RPMI7951 (cell line): Measurements from ENCODE around the gene HUNK. TPM values are rescaled to one million over a fixed set of nuclear protein-coding genes. Genes with fewer than 3 reads are reported as not detected.

Experiments used
- DNase-seq: peaks from one replicate; pipeline ENCODE4 v3.0.0-alpha.2; 2012; ENCODE audit warnings: low read depth
- total RNA-seq: library from RNA; depleted of rRNA; stranded (reverse); fragments of >200 nt; shearing (Covaris generic); gene quantifications from 2 replicates; pipeline ENCODE4 v1.2.3, GENCODE V29; 2014; rRNA removed

The HUNK gene
- total RNA-seq, 1 experiment from 2014 or later = 0.48 TPM

- no peak for DNase-seq
Measured at GRCh38 chr21:32044205-32045180, 171.7 kb downstream of the HUNK start.

- no peak for DNase-seq
Measured at GRCh38 chr21:32046191-32046590, 173.4 kb downstream of the HUNK start.

GRCh38 chr21:32048353-32048752, 175.5 kb downstream of the HUNK start:
- no peak for DNase-seq

Other genes with a start within 250 kb of the HUNK start
- gene SOD1, start 213.3 kb upstream of the HUNK start, total RNA-seq = 330 and 388 TPM in 2 replicates
- gene SCAF4, start 140.9 kb upstream of the HUNK start, total RNA-seq = 4.3 and 4.9 TPM in 2 replicates